IPS-18c (cell line): ENCODE measurements around the gene BCAT1.
A peak's percentile ranks its signal among the peaks of the same experiment; 100 is the strongest.

Experiments
- H3K4me3 ChIP-seq: 2 replicates; pipeline ENCODE4 v1.7.0; 2013; ENCODE audit warnings: low read depth, mild to moderate bottlenecking, low read length, moderate library complexity; ENCODE audit not compliant: insufficient read depth
- H3K9me3 ChIP-seq: one replicate; pipeline ENCODE4 v1.6.1; 2013; ENCODE audit warnings: mild to moderate bottlenecking, low read length, moderate library complexity; ENCODE audit not compliant: control insufficient read depth, insufficient read depth

BCAT1 gene

GRCh38 chr12:24948757-24949722, at the start of gene BCAT1:
Gene BCAT1 (minus strand): TSS chr12:24949101. CDS start chr12:24948932, 169 bp downstream.
- Histone ChIP-seq H3K4me3 (peak within 1 kb of the TSS; percentile 75), H3K9me3 (no peaks in the 10 kb centered on the region)

DNA sequence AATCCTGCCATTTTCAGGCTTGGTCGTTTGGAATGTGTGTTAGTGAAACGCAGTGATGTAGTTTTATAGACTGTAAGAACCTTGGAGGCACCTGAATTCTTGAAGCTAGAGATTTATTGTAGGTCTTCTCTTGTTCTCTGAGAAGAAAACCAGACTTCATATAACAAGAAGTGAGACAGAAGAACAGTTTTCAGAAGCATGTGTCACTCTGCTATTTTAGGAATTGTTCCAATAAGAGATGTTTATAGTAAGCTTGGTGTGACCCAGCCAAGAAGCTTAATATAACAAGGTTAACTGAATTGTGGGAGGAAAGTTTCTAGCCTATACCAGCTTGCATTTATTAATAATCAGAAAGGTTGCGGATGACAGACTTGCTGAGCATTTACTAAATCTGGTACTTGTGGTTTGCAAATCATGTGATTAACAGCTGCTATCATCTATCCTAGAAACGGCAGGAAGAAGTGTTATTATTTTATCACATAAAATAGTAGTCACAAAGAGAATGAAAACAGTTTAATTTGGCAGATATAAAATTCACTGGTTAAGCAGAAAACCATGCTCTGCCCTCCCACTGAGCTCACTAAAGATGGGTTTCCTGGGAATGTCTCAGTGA, 49.2 kb upstream of the BCAT1 start:
- no peaks in the 10 kb centered on the region for H3K9me3 ChIP-seq
- H3K4me3 ChIP-seq: no peak overlapping the region

DNA sequence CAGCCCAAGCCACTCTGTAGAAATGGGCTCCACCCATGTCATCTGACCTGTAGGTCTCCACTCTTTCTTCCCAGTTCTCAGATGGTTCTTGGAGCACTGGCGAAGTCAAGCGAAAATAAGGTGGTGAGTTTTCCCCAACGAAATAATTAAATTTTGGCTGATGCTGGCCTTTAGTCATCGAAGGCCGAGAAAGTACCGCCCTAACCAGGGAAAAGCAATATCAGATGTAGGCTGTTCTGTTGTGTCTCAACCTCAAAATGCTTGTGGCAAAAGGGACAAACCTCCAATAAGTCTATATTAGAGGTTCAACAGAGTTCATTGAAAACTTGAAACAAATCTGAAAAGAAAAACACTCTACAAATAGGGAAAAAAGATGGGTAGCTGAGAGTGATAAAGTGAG, 48.6 kb upstream of the BCAT1 start:
- H3K9me3 ChIP-seq: no peaks in the 10 kb centered on the region
- H3K4me3 ChIP-seq: no peak overlapping the region

- no peak overlapping the region for H3K4me3 ChIP-seq
- no peaks in the 10 kb centered on the region for H3K9me3 ChIP-seq
These were observed 47.9 kb upstream of the BCAT1 start for GRCh38 chr12:24996820-24997219.

DNA sequence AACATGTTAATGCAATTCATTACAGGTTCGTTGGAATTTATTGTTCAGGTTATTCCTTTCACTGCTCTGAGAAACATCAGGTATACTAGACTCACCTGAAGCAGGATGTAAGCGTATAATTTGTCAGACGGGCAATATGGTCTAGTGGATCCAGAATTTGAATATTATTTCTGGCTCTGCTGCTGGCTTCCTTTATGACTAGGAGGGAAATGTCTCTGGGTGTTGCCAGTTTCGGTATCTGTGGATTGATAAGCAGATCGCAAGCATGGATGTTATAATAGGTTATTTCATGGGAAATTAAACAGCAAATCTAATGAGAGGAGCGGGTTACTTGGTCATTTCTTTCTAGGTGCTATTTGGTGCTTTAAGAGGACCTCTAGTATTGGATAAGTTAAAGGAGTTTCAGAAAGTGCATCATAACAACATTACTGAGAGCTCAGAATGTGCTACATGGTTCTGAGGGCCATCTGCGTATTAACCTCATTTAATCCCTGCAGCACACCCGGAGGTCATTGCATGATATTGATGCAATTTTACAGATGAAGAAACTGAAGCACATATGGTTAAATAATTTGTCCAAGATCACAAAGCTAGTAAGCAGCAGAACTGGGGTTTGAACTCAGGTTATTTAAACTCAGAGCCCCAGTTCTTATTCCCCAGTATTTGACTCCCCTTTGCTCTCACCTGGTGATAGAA, 47.3 kb upstream of the BCAT1 start:
- H3K4me3 ChIP-seq: no peak overlapping the region
- H3K9me3 ChIP-seq: no peaks in the 10 kb centered on the region

DNA sequence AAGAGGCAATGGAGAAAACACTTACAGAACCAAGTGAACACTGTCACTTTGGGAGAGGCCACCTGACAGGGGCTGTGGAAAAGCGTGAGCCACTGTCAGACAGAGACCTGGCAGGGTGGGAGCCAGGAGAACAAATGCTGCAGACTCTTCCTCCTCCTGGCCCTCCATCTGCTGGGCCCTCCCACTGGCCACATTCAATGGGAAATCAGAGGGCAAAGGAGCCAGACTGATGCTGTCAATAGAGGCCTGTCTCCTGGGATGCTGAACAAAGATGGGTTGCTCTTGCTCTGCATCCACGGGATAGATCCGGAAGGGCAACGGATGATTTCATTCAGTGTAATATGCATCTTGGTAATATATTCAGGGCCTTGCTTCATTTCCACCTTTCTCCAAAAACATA, 44.9 kb upstream of the BCAT1 start:
- H3K4me3 ChIP-seq: no peak overlapping the region
- no peaks in the 10 kb centered on the region for H3K9me3 ChIP-seq

GRCh38 chr12:24991209-24992049, 42.5 kb upstream of the BCAT1 start:
- Histone ChIP-seq H3K9me3 (no peaks in the 10 kb centered on the region), H3K4me3 (no peak overlapping the region)

- no peaks in the 10 kb centered on the region for H3K9me3 ChIP-seq
- no peak overlapping the region for H3K4me3 ChIP-seq
These were observed 40.3 kb upstream of the BCAT1 start for GRCh38 chr12:24989216-24989615.

GRCh38 chr12:24982250-24982649, 33.3 kb upstream of the BCAT1 start:
- Histone ChIP-seq H3K9me3 (no peaks in the 10 kb centered on the region), H3K4me3 (no peak overlapping the region)

- no peaks in the 10 kb centered on the region for H3K9me3 ChIP-seq
These were observed 31.3 kb upstream of the BCAT1 start for GRCh38 chr12:24979976-24980730.

GRCh38 chr12:24979329-24979728, 30.4 kb upstream of the BCAT1 start:
- Histone ChIP-seq H3K9me3 (no peaks in the 10 kb centered on the region), H3K4me3 (no peak overlapping the region)

More at GRCh38 chr12:24979976-24980730, 31.3 kb upstream of the BCAT1 start:
- no peak overlapping the region for H3K4me3 ChIP-seq

- H3K4me3 ChIP-seq: no peak overlapping the region
- H3K9me3 ChIP-seq: no peaks in the 10 kb centered on the region
These were observed 28.8 kb upstream of the BCAT1 start for GRCh38 chr12:24977711-24978110.

DNA sequence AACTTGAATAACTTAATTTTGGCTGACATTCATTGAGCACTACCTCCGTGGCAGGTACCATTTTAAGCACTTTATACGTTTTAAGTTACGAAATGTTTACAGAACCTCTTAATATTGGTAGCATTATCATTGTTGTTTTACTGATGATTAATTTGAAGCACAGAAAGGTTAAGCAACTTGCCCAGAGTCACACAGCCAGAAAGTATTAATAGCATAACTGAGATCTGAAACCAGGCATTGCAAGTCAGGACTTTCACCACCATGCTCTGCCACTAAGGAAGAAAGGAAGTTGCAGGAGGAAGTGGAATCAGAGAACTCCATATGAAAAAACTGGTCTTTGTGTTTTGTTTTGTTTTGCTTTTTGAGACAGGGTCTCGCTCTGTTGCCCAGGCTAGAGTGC, 28.2 kb upstream of the BCAT1 start:
- Histone ChIP-seq H3K9me3 (no peaks in the 10 kb centered on the region), H3K4me3 (no peak overlapping the region)

DNA sequence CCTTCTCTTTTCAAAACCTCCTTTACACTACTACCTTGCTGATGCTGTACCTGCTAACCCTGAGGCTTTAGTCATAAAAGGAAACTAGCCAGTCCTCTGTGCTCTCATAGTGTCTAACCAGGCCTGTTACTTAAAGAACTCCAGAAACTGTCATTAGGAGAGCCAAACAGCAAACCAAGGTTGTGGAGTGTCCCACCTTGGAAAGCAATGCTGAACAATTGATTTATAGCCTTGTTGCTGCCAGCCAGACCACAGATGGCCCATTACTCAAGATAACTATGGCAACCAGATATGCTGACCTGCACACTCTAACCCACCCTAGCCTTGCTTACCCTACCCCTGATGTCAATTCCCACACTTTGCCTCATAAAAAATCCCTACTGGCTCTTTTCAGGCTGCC, 26.5 kb upstream of the BCAT1 start:
- Histone ChIP-seq H3K9me3 (peaks cover 2% of the 10 kb centered on the region), H3K4me3 (no peak overlapping the region)

DNA sequence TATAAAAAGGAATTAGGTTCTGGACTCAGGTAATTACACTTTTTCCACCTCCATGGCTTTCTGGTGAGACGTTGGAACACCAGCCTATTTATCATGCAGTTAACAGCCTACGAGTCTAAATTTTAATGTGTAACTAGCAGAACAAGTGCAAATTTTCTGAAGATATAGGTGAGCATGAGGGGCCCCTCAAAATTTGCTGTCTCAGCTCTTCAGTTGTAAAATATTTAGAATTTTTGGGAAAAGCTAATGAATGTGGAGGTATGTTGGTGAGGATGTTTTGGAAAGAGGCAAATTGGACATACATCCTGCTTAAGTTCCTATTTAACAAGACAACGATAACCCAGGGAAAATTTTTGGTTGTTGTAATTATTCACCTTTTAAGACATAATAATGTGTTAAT, 25.3 kb upstream of the BCAT1 start:
- Histone ChIP-seq H3K4me3 (no peak overlapping the region), H3K9me3 (peaks cover 2% of the 10 kb centered on the region)

- Histone ChIP-seq H3K9me3 (peaks cover 2% of the 10 kb centered on the region), H3K4me3 (no peak overlapping the region)
These were observed 23.2 kb upstream of the BCAT1 start for GRCh38 chr12:24972078-24972477.
